Endodermal cell (in vitro differentiated cells): ENCODE results near the gene ADAM19. TPM values are rescaled to one million over a fixed set of nuclear protein-coding genes. Genes with fewer than 3 reads are reported as not detected.

ENCODE experiments used
- DNase-seq: peaks from one replicate; pipeline ENCODE4 v3.0.0-alpha.2; 2017
- H3K27ac ChIP-seq: 2 replicates; pipeline ENCODE4 v1.5.1; 2013; ENCODE audit warnings: mild to moderate bottlenecking, low read depth, low read length, moderate library complexity
- H3K27me3 ChIP-seq: 2 replicates; pipeline ENCODE4 v1.6.1; 2013; ENCODE audit warnings: mild to moderate bottlenecking, low read length, moderate library complexity; ENCODE audit not compliant: insufficient read depth, control insufficient read depth, poor library complexity, severe bottlenecking
- H3K36me3 ChIP-seq: 2 replicates; pipeline ENCODE4 v1.7.0; 2013; ENCODE audit warnings: mild to moderate bottlenecking, low read length, moderate library complexity; ENCODE audit not compliant: control insufficient read depth, insufficient read depth
- H3K4me1 ChIP-seq: one replicate; pipeline ENCODE4 v1.7.0; 2013; ENCODE audit warnings: low read length; ENCODE audit not compliant: control insufficient read depth, insufficient read depth
- H3K4me3 ChIP-seq: 2 replicates; pipeline ENCODE4 v1.5.1; 2013; ENCODE audit warnings: mild to moderate bottlenecking, low read length, moderate library complexity
- H3K9ac ChIP-seq: 2 replicates; pipeline ENCODE4 v1.6.1; 2013; ENCODE audit warnings: mild to moderate bottlenecking, low read length, moderate library complexity; ENCODE audit not compliant: poor library complexity, severe bottlenecking; ENCODE audit errors: extremely low read depth
- H3K9me3 ChIP-seq: 2 replicates; pipeline ENCODE4 v1.6.1; 2013; ENCODE audit warnings: mild to moderate bottlenecking, low read length, moderate library complexity; ENCODE audit not compliant: control insufficient read depth
- H3K27ac Mint-ChIP-seq: 2 replicates; pipeline ENCODE4 v1.8.0; 2020; ENCODE audit warnings: mixed read lengths
- H3K27me3 Mint-ChIP-seq: 2 replicates; pipeline ENCODE4 v1.8.0; 2021; ENCODE audit warnings: mild to moderate bottlenecking, mixed read lengths; ENCODE audit not compliant: insufficient read depth
- H3K36me3 Mint-ChIP-seq: 2 replicates; pipeline ENCODE4 v1.8.0; 2020; ENCODE audit warnings: low read depth, mixed read lengths
- H3K4me1 Mint-ChIP-seq: 2 replicates; pipeline ENCODE4 v1.8.0; 2020; ENCODE audit warnings: mixed read lengths
- H3K4me3 Mint-ChIP-seq: 2 replicates; pipeline ENCODE4 v1.8.0; 2020; ENCODE audit warnings: mild to moderate bottlenecking, moderate library complexity, mixed read lengths
- H3K9me3 Mint-ChIP-seq: 2 replicates; pipeline ENCODE4 v1.8.0; 2020; ENCODE audit warnings: mild to moderate bottlenecking, mixed read lengths
- WGBS, 2 experiments: methylation state at CpG; one replicate each; pipeline versions ENCODE4 v1.1.5 to v1.1.7; 2013; ENCODE audit warnings: missing lambda C conversion rate in 2 of 2, mixed read lengths in 1 of 2; ENCODE audit not compliant: insufficient coverage in 1 of 2, insufficient read length in 1 of 2; 5-methylcytosine and 5-hydroxymethylcytosine counted together
- total RNA-seq, 2 donors: library from RNA; stranded (reverse); fragmentation: NEBNext Ultra II Directional in 1 of 2; extraction: Animal tissue kit (Norgen Biotek cat#: 25700) in 1 of 2; gene quantifications; 2 replicates in 1 of 2; 3 replicates in 1 of 2; pipeline ENCODE4 v1.2.1, GENCODE V29; 2021
- TF ChIP-seq, protein P1 (sequence below): fragments of 200-600 bp; sonication (generic); conservative IDR thresholded peaks from 2 replicates; pipeline ENCODE4 v1.5.0; 2021; ENCODE audit warnings: antibody characterized with exemption, mild to moderate bottlenecking

Gene ADAM19
- total RNA-seq, 2 donors from 2014 or later: 96.1 to 119 TPM

DNA sequence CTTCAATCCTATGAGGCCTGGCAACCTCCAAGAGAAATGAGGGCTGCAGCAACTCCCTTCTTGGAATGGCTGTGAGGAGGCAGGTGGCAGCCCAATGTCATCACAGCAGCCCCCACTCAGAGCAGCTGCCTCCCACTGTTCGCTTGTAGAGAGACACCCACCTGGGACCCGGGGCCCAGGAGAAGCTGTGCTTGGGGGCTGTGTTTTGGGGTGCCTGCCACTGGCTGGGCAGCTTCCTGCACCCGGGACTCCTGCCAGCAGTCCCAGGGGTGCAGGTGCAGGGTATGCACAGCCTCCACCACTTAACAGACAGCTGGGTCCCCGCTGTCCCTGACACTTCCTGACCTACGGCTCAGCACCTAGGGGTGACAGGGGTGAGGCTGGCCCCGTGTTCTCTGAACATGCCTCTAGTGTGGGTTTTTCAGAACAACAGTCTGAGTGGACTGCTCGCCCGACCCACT is 89.3 kb downstream of the ADAM19 start:
- Histone ChIP-seq H3K27ac (no peak overlapping the region), H3K4me1 (no peaks in the 10 kb centered on the region), H3K4me3 (no peak overlapping the region), H3K9me3 (no peaks in the 10 kb centered on the region), H3K36me3 (peaks cover 94% of the 10 kb centered on the region), H3K27me3 (no peaks in the 10 kb centered on the region), H3K9ac (no peak overlapping the region)
- WGBS, 2 experiments: 96 to 100% methylated on average over 6 to 8 of the region's 8 CpGs
- Mint-ChIP-seq H3K9me3 (no peaks in the 10 kb centered on the region), H3K36me3 (peaks cover 81% of the 10 kb centered on the region), H3K27me3 (no peaks in the 10 kb centered on the region), H3K4me1 (no peaks in the 10 kb centered on the region), H3K4me3 (no peak overlapping the region), H3K27ac (no peak overlapping the region)
- no peak for DNase-seq
- TF ChIP-seq, protein P1, sequence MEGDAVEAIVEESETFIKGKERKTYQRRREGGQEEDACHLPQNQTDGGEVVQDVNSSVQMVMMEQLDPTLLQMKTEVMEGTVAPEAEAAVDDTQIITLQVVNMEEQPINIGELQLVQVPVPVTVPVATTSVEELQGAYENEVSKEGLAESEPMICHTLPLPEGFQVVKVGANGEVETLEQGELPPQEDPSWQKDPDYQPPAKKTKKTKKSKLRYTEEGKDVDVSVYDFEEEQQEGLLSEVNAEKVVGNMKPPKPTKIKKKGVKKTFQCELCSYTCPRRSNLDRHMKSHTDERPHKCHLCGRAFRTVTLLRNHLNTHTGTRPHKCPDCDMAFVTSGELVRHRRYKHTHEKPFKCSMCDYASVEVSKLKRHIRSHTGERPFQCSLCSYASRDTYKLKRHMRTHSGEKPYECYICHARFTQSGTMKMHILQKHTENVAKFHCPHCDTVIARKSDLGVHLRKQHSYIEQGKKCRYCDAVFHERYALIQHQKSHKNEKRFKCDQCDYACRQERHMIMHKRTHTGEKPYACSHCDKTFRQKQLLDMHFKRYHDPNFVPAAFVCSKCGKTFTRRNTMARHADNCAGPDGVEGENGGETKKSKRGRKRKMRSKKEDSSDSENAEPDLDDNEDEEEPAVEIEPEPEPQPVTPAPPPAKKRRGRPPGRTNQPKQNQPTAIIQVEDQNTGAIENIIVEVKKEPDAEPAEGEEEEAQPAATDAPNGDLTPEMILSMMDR: no peak

DNA sequence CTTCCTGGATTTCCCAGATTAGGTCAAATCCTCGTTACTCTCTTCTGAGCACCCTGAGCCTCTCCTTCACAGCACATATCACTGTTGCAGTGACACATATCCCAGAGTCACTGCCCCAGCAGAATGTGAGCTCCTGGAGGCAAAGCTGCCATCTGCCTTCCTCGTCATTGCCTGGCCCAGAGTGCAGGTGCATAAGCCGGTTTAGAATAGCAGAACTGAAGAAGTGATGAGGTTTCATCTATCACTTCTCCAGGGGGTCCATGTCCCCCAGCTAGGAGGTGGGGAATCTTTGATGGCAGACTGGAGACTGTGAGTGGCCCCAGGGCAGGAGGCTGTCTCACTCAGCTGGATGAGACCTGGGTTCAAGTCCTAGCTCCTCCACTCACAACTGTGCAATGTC is 89.8 kb downstream of the ADAM19 start:
- no peak overlapping the region for H3K4me3 ChIP-seq
- Mint-ChIP-seq H3K9me3 (no peaks in the 10 kb centered on the region), H3K4me3 (no peak overlapping the region), H3K4me1 (no peaks in the 10 kb centered on the region), H3K27me3 (no peaks in the 10 kb centered on the region), H3K36me3 (peaks cover 82% of the 10 kb centered on the region), H3K27ac (peak overlapping the region; percentile 6)
- DNase-seq: no peak
- H3K9ac ChIP-seq: no peak overlapping the region
- H3K9me3 ChIP-seq: no peaks in the 10 kb centered on the region
- H3K36me3 ChIP-seq: peaks cover 94% of the 10 kb centered on the region
- no peaks in the 10 kb centered on the region for H3K4me1 ChIP-seq
- WGBS, 2 experiments: 95% methylated on average over 3 of the region's 3 CpGs; no CpG with 5 or more reads in 1 of the 2 experiments
- no peak overlapping the region for H3K27ac ChIP-seq
- H3K27me3 ChIP-seq: no peaks in the 10 kb centered on the region
- TF ChIP-seq, protein P1: no peak

DNA sequence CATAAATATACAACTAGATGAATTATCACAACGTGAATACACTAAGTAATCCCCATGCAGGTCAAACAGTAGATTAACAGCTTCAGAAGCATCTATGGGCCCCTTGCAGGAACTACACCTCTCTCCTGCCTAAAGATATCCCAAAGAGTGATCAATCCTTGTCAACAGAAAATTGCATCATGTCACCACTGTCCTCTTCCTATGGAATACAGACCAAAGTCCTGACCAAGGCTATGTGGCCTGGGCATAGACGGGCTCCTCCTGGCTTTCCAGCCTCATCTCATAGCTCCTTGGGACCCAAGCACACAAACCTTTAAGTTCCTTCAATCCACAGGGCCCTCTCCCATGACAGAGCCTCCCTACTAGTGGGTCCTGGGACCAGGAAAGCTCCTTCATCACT is 90.2 kb downstream of the ADAM19 start:
- TF ChIP-seq, protein P1: no peak

More for the DNA sequence above, 90.2 kb downstream of the ADAM19 start:
- Histone ChIP-seq H3K27ac (no peak overlapping the region), H3K4me1 (no peaks in the 10 kb centered on the region), H3K9me3 (no peaks in the 10 kb centered on the region), H3K9ac (no peak overlapping the region), H3K4me3 (no peak overlapping the region), H3K36me3 (peaks cover 94% of the 10 kb centered on the region), H3K27me3 (no peaks in the 10 kb centered on the region)
- peaks cover 86% of the 10 kb centered on the region for H3K36me3 Mint-ChIP-seq
- H3K4me3 Mint-ChIP-seq: no peak overlapping the region
- H3K4me1 Mint-ChIP-seq: no peaks in the 10 kb centered on the region
- H3K27ac Mint-ChIP-seq: peak overlapping the region; percentile 6
- 94 to 100% methylated on average over 1 to 2 of the region's 2 CpGs for WGBS, 2 experiments
- no peaks in the 10 kb centered on the region for H3K27me3 Mint-ChIP-seq
- no peak for DNase-seq
- no peaks in the 10 kb centered on the region for H3K9me3 Mint-ChIP-seq
